Ectodermal cell (in vitro differentiated cells): ENCODE results near the gene PDCD6IP.

Experiments used
- H3K27ac ChIP-seq: 2 replicates; pipeline ENCODE4 v1.7.0; 2013; ENCODE audit warnings: mild to moderate bottlenecking, low read depth, low read length; ENCODE audit not compliant: insufficient read depth, poor library complexity, severe bottlenecking
- H3K27me3 ChIP-seq: 2 replicates; pipeline ENCODE4 v1.7.0; 2013; ENCODE audit warnings: mild to moderate bottlenecking, low read length; ENCODE audit not compliant: insufficient read depth, control insufficient read depth, poor library complexity, severe bottlenecking
- H3K36me3 ChIP-seq: one replicate; pipeline ENCODE4 v1.7.0; 2013; ENCODE audit warnings: low read length; ENCODE audit not compliant: control insufficient read depth, insufficient read depth
- H3K4me1 ChIP-seq: one replicate; pipeline ENCODE4 v1.7.0; 2013; ENCODE audit warnings: low read length; ENCODE audit not compliant: control insufficient read depth, insufficient read depth
- H3K4me3 ChIP-seq: 2 replicates; pipeline ENCODE4 v1.7.0; 2013; ENCODE audit warnings: low read depth, low read length, control low read depth; ENCODE audit not compliant: insufficient read depth
- H3K9me3 ChIP-seq: 2 replicates; pipeline ENCODE4 v1.7.0; 2013; ENCODE audit warnings: mild to moderate bottlenecking, low read length, moderate library complexity; ENCODE audit not compliant: control insufficient read depth
- WGBS, 2 experiments: methylation state at CpG; one replicate each; pipeline ENCODE4 v1.1.7; 2013; ENCODE audit warnings: missing lambda C conversion rate in 2 of 2; 5-methylcytosine and 5-hydroxymethylcytosine counted together

Gene PDCD6IP

GRCh38 chr3:33918126-33918756, 119.8 kb downstream of the PDCD6IP start:
- H3K4me3 ChIP-seq = no peak overlapping the region

More at GRCh38 chr3:33918126-33918756, 119.8 kb downstream of the PDCD6IP start:
- WGBS, 2 experiments = 93 to 98% methylated on average over 3 to 4 of the region's 4 CpGs
- Histone ChIP-seq H3K27me3 (no peaks in the 10 kb centered on the region), H3K9me3 (no peaks in the 10 kb centered on the region), H3K36me3 (no peaks in the 10 kb centered on the region), H3K4me1 (peaks cover 16% of the 10 kb centered on the region), H3K27ac (no peak overlapping the region)
